ENCODE data around the gene C22orf23.

The C22orf23 gene

GRCh38 chr22:37917874-37918548 is 35.4 kb downstream of the C22orf23 start:
- peaks cover 43% of the 10 kb centered on the region for H3K36me3 Mint-ChIP-seq (ENCODE audit: low read depth)
- no peak overlapping the region for H3K27ac Mint-ChIP-seq
- intact Hi-C loops (cut with micrococcal nuclease), result no loop called here
- peaks cover 15% of the 10 kb centered on the region for H3K4me1 Mint-ChIP-seq (ENCODE audit: low read depth)
- no peak overlapping the region for H3K4me3 Mint-ChIP-seq
- no peaks in the 10 kb centered on the region for H3K9me3 Mint-ChIP-seq
- no peaks in the 10 kb centered on the region for H3K27me3 Mint-ChIP-seq

GRCh38 chr22:37916311-37916710 is 37.1 kb downstream of the C22orf23 start:
- Mint-ChIP-seq H3K27me3 (no peaks in the 10 kb centered on the region), H3K27ac (no peak overlapping the region), H3K9me3 (no peaks in the 10 kb centered on the region), H3K4me3 (no peak overlapping the region), H3K36me3 (ENCODE audit: low read depth) (peaks cover 50% of the 10 kb centered on the region), H3K4me1 (ENCODE audit: low read depth) (peaks cover 15% of the 10 kb centered on the region)
- intact Hi-C loops (cut with micrococcal nuclease), result no loop called here

GRCh38 chr22:37913233-37913721 is 40.1 kb downstream of the C22orf23 start:
- no peaks in the 10 kb centered on the region for H3K9me3 Mint-ChIP-seq
- no peaks in the 10 kb centered on the region for H3K27me3 Mint-ChIP-seq
- intact Hi-C loops (cut with micrococcal nuclease), result no loop called here
- peaks cover 42% of the 10 kb centered on the region for H3K36me3 Mint-ChIP-seq (ENCODE audit: low read depth)
- H3K4me1 Mint-ChIP-seq (ENCODE audit: low read depth), result peaks cover 6% of the 10 kb centered on the region
- H3K4me3 Mint-ChIP-seq, result no peak overlapping the region
- H3K27ac Mint-ChIP-seq, result no peak overlapping the region

- H3K9me3 Mint-ChIP-seq, result no peaks in the 10 kb centered on the region
- H3K36me3 Mint-ChIP-seq (ENCODE audit: low read depth), result peaks cover 31% of the 10 kb centered on the region
- no peak overlapping the region for H3K27ac Mint-ChIP-seq
- no peaks in the 10 kb centered on the region for H3K27me3 Mint-ChIP-seq
- peaks cover 14% of the 10 kb centered on the region for H3K4me1 Mint-ChIP-seq (ENCODE audit: low read depth)
- H3K4me3 Mint-ChIP-seq, result no peak overlapping the region
- intact Hi-C loops (cut with micrococcal nuclease), result no loop called here
Measured at GRCh38 chr22:37912171-37912570, 41.2 kb downstream of the C22orf23 start.

GRCh38 chr22:37911697-37912096 is 41.7 kb downstream of the C22orf23 start:
- Mint-ChIP-seq H3K27me3 (no peaks in the 10 kb centered on the region), H3K9me3 (no peaks in the 10 kb centered on the region), H3K4me3 (no peak overlapping the region), H3K36me3 (ENCODE audit: low read depth) (peaks cover 26% of the 10 kb centered on the region), H3K27ac (no peak overlapping the region), H3K4me1 (ENCODE audit: low read depth) (peaks cover 19% of the 10 kb centered on the region)
- intact Hi-C loops (cut with micrococcal nuclease), result no loop called here

GRCh38 chr22:37910890-37911672 is 42.3 kb downstream of the C22orf23 start:
- H3K4me1 Mint-ChIP-seq (ENCODE audit: low read depth), result peaks cover 19% of the 10 kb centered on the region
- intact Hi-C loops (cut with micrococcal nuclease), result no loop called here
- H3K27me3 Mint-ChIP-seq, result no peaks in the 10 kb centered on the region
- H3K27ac Mint-ChIP-seq, result no peak overlapping the region
- no peak overlapping the region for H3K4me3 Mint-ChIP-seq
- peaks cover 20% of the 10 kb centered on the region for H3K36me3 Mint-ChIP-seq (ENCODE audit: low read depth)
- H3K9me3 Mint-ChIP-seq, result no peaks in the 10 kb centered on the region

GRCh38 chr22:37909766-37910165 is 43.6 kb downstream of the C22orf23 start:
- no peaks in the 10 kb centered on the region for H3K9me3 Mint-ChIP-seq
- no peak overlapping the region for H3K27ac Mint-ChIP-seq
- H3K4me3 Mint-ChIP-seq, result no peak overlapping the region
- H3K27me3 Mint-ChIP-seq, result no peaks in the 10 kb centered on the region
- H3K36me3 Mint-ChIP-seq (ENCODE audit: low read depth), result peaks cover 20% of the 10 kb centered on the region
- intact Hi-C loops (cut with micrococcal nuclease), result no loop called here
- H3K4me1 Mint-ChIP-seq (ENCODE audit: low read depth), result peaks cover 29% of the 10 kb centered on the region

- Mint-ChIP-seq H3K4me1 (ENCODE audit: low read depth) (peaks cover 24% of the 10 kb centered on the region), H3K4me3 (peak overlapping the region; percentile 81), H3K9me3 (no peaks in the 10 kb centered on the region), H3K27me3 (no peaks in the 10 kb centered on the region), H3K36me3 (ENCODE audit: low read depth) (peaks cover 8% of the 10 kb centered on the region), H3K27ac (peak overlapping the region; percentile 78)
- intact Hi-C loops (cut with micrococcal nuclease), result no loop called here
Measured at GRCh38 chr22:37907036-37907954, 46.1 kb downstream of the C22orf23 start.

GRCh38 chr22:37906364-37907008 is 46.9 kb downstream of the C22orf23 start:
- no peaks in the 10 kb centered on the region for H3K36me3 Mint-ChIP-seq (ENCODE audit: low read depth)
- H3K27me3 Mint-ChIP-seq, result no peaks in the 10 kb centered on the region
- peak overlapping the region; percentile 81 for H3K4me3 Mint-ChIP-seq
- intact Hi-C loops (cut with micrococcal nuclease), result loop anchor here (1.0 kb wide), 1 partner anchor 28 kb away; no protein-coding TSS in a partner anchor
- peak overlapping the region; percentile 78 for H3K27ac Mint-ChIP-seq
- H3K4me1 Mint-ChIP-seq (ENCODE audit: low read depth), result peaks cover 24% of the 10 kb centered on the region
- H3K9me3 Mint-ChIP-seq, result no peaks in the 10 kb centered on the region

GRCh38 chr22:37905534-37906363 is 47.7 kb downstream of the C22orf23 start, which contains the start of gene MICALL1:
Gene MICALL1 (plus strand): TSS chr22:37906297. CDS start chr22:37906423, 126 bp downstream.
- Mint-ChIP-seq H3K27me3 (peaks cover 2% of the 10 kb centered on the region), H3K27ac (peak within 1 kb of the TSS; percentile 84), H3K9me3 (no peaks in the 10 kb centered on the region), H3K4me3 (peak within 1 kb of the TSS; percentile 81), H3K36me3 (ENCODE audit: low read depth) (no peaks in the 10 kb centered on the region), H3K4me1 (ENCODE audit: low read depth) (peaks cover 24% of the 10 kb centered on the region)
- intact Hi-C loops (cut with micrococcal nuclease), result loop anchor here (1.0 kb wide), 1 partner anchor 29 kb away; no protein-coding TSS in a partner anchor

- peak overlapping the region; percentile 77 for H3K4me3 Mint-ChIP-seq
- no peaks in the 10 kb centered on the region for H3K36me3 Mint-ChIP-seq (ENCODE audit: low read depth)
- H3K4me1 Mint-ChIP-seq (ENCODE audit: low read depth), result peaks cover 24% of the 10 kb centered on the region
- no peaks in the 10 kb centered on the region for H3K9me3 Mint-ChIP-seq
- peak overlapping the region; percentile 84 for H3K27ac Mint-ChIP-seq
- intact Hi-C loops (cut with micrococcal nuclease), result no loop called here
- peaks cover 2% of the 10 kb centered on the region for H3K27me3 Mint-ChIP-seq
Measured at GRCh38 chr22:37904572-37905533, 48.5 kb downstream of the C22orf23 start.

Measured in dendritic cell treated with granulocyte-macrophage colony-stimulating factor and Interleukin-4, amounts not matched to agents 40 ng/mL and 50 ng/mL, for 4 days (primary cell).